Measurements from ENCODE around the gene RNF151. TPM values are rescaled to one million over a fixed set of nuclear protein-coding genes. Genes with fewer than 3 reads are reported as not detected.
A peak's percentile ranks its signal among the peaks of the same experiment; 100 is the strongest.

RNF151 gene
- polyA plus RNA-seq, 4 donors: not detected

DNA sequence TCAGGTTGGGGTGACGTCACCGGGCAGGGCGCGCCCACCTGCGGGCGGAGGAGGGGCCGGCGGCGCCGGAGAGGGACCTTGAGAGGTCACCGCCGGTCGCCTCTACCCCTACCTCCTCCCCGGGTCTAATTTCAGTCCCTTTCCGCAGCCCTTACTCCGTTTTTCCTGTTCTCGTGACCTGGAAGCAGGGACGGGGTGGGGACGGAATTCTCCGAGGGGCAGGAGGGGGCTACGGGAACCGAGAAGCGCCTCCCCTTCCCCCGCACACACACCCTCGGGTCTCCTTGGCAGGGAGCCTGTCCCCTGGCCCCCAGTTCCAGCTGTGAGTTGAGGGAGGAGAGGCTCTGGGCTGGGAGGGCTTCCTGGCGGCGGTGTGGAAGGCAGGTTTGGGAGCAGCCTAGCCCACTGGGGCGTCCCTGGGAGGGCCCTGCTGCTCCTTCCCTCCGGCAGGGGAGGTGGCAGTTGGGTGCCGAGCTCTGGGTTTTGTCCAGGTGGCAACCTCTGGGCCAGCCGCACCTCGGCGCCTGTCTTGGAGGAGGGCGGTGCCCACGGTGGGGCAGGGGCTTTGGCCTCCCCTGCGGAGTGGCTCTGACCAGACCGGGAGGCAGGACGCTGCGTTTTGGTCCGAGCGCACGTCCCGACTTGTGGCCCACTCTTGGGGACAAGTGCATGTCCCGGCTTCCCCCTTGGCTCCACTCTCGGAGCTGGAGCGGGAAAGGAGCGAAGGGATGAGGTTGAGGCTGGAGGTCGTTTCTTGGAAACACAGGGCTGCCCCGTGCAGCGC, 23.9 kb downstream of the RNF151 start:
- DNase-seq (ENCODE audit: low read depth in 4 of 4, low spot score in 3 of 4): no peak

DNA sequence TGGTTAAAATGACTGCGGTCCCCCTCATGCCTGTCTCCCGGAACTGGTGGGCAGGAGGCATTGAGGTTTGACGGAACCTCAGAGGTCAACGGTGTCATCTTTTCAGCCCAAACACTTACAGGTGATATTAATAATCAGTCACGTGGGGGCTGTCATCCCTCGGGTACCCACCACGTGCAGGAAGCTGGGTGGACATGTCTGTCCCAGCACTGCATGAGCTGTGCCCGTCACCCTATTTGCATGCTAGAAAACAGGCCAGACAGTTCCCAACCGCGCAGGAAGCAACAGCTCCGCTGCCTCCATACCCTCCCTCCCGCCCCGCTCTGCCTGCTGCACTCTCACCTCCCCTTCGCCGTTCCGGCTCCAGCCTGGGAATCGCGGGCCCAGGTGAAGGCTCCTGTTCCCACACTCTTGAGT, 24.5 kb downstream of the RNF151 start:
- no peak for DNase-seq (ENCODE audit: low read depth in 4 of 4, low spot score in 3 of 4)

GRCh38 chr16:1991588-1991947, 24.9 kb downstream of the RNF151 start:
- no peak for DNase-seq (ENCODE audit: low read depth in 4 of 4, low spot score in 3 of 4)

DNA sequence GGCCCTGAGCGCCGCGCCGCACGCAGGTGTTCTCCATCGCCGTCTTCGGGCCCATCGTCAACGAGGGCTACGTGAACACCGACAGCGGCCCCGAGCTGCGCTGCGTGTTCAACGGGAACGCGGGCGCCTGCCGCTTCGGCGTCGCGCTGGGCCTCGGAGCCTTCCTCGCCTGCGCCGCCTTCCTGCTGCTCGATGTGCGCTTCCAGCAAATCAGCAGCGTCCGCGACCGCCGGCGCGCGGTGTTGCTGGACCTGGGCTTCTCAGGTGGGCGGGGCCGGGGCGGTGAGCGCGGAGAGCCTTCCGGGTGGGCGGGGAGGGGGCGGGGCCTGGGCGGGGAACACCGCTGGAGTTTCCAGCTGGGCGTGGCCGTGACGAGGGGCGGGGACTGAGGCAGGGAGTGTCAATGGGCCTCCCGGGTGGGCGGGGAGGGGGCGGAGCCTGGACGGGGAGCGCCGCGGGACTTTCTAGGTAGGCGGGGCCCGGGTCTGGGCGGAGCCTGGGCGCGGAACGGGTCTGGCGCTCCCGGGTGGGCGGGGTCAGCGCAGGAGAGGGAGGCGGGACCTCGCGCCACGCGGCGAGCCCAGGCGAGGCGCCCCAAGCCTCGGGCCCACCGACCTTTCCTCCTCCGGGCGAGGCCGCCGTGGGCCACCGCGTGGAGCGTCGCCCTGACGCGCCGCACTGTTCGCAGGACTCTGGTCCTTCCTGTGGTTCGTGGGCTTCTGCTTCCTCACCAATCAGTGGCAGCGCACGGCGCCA, 25.5 kb downstream of the RNF151 start:
- peak in 3 of 4 donors; percentile 74 to 83 (median 74) for DNase-seq (ENCODE audit: low read depth in 4 of 4, low spot score in 3 of 4)

- no peak for DNase-seq (ENCODE audit: low read depth in 4 of 4, low spot score in 3 of 4)
Measured at GRCh38 chr16:1992704-1993317, 26.2 kb downstream of the RNF151 start.

- no peak for DNase-seq (ENCODE audit: low read depth in 4 of 4, low spot score in 3 of 4)
Measured at GRCh38 chr16:1993731-1994131, 27.1 kb downstream of the RNF151 start.

DNA sequence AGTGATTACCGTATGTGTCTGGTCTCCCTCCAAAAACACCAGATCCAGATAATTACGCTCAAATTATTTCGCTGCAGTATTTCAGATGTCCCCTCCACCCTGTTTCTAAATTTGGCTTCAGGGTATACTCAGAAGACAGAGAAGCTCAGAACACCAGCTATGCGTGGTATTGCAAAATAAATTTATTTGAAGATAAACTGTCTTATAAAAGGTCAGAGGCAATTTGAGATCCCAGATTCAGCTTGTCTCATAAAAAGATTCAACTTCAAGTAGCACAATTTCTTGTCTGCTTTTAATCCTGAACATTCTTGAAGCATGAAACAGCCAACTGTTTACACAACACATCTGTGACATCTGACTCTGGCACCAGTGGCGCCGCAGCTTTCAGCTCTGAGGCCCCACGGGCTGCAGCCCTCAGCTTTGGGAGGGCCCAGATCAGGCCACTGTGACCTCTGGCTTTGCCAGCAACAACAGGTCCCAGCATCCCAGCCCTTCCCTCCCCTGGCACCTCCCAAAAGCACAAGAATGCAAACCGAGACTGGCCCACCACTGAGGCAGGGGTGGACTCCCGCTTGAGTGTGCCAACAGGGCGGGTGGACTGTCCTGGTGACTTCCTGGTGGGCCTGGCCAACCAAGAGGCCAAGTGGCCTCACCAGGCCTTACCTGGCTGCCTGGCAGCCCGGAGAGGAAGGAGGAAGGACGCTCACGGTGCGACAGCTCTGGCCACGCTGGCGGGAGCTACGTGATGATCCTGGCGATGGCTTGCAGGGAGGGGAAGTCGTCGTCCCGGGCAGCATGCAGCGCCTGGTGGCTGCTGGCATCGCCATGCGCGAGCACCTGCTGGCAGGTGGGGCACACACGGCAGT, 31.1 kb downstream of the RNF151 start:
- DNase-seq (ENCODE audit: low read depth in 4 of 4, low spot score in 3 of 4): no peak

DNA sequence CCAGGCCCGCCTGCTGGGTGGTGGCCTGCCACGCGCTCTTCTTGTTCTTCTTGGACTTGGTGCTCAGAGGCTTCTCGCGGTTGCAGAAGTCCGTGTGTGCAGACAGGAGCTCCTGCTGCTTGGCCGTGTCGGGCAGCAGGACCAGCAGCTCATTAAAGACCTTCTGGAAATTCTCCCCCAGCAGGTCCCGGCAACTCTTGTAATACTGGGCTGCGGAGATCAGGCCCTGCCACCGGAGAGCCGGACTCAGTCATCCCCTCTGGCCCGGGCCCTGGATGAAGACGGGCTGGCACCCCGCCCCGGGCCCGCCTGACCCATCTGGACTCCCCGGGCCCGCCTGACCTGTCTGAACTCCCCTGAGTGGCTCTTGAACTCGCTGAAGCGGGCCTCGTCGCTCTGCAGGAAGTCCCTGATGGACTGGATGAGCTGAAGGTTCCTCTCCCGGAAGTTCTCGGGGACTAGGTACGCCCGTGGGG, 31.7 kb downstream of the RNF151 start:
- no peak for DNase-seq (ENCODE audit: low read depth in 4 of 4, low spot score in 3 of 4)

GRCh38 chr16:1998852-1999801, 32.5 kb downstream of the RNF151 start:
- DNase-seq (ENCODE audit: low read depth in 4 of 4, low spot score in 3 of 4): no peak

GRCh38 chr16:1999866-2000514, 33.3 kb downstream of the RNF151 start:
- DNase-seq (ENCODE audit: low read depth in 4 of 4, low spot score in 3 of 4): no peak

GRCh38 chr16:2001035-2001434, 34.4 kb downstream of the RNF151 start:
- DNase-seq (ENCODE audit: low read depth in 4 of 4, low spot score in 3 of 4): no peak

DNA sequence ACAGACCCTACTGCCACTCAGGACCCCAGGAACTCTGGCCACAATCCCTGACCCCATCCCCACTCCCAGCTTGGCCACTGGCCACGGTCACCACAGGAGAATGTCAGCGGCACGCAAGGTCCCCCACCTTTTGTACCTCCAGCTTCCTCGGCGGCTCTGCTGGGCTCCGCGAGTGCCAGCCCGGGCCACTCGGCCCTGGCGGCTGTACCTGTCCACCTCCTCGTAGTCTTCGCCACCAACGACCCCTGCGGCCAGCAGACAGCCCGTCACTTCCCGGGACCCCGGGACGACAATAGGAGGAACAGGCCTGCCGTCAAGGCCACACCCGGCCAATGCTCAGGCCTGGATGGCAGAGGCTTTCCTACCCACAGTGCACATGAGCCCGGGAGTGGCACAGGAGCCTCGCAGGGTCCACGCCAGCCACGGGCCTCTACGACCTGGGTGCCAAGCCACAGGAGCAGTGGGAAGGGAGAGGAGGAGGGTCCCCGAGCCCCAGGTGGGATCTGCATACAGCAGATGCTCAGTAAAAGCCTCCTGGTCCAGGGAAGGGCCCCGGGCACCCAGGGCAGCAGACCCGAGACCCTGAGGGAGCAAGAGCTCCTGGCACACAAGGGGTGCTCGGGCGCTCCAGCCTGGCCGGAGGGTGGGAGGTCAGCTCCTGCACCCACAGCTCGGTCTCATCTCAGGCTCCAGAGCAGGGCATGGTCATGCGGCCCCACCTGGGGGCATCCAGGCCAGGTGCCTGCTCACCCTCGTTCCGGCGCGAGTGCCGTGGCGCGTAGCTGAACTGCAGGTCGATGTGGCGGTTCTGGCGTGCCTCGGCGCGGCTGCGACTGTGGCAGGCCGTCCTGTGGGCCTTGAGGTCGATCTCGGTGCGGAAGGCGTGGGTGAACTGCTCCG, 35.0 kb downstream of the RNF151 start:
- DNase-seq (ENCODE audit: low read depth in 4 of 4, low spot score in 3 of 4): no peak

DNA sequence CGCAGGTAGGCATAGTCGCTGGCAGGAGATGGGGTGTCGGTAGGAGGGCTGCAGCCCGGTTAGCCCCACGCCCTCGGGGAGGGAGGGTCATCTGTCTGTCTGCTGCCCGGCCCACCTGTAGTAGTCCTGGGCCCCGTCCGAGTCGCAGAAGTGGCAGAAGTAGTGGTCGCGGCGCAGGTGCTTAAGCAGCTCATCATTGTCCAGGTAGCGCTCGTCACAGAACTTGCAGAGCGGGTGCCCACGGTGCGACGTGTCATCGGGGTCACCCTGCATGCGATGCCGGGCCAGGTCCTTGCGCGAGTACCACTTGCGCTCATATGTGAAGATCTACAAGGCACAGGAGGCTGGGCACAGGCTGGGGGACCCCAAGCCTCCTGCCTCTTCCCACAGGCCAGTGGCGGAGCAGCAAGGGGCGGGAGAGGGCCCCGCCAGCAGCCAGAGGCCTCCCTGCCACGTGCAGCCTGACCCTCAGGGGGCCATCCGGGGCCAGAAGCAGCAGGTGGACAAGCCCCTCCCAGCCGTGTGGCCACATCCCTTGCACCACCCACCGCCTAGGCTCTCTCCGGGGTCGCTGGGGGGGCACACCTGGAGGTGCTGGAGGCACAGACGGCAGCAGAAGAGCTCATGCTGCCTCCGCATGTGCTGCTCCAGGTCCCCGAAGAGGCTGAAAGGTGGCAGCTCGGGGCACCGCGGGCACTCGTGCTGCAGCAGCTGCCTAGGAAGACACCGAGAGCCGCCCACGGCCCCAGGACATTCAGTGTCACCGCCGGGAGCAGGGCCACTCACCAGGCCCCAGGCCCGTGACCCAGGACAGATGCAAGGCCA, 36.0 kb downstream of the RNF151 start:
- no peak for DNase-seq (ENCODE audit: low read depth in 4 of 4, low spot score in 3 of 4)

- no peak for DNase-seq (ENCODE audit: low read depth in 4 of 4, low spot score in 3 of 4)
Measured at GRCh38 chr16:2003231-2003826, 36.7 kb downstream of the RNF151 start.

DNA sequence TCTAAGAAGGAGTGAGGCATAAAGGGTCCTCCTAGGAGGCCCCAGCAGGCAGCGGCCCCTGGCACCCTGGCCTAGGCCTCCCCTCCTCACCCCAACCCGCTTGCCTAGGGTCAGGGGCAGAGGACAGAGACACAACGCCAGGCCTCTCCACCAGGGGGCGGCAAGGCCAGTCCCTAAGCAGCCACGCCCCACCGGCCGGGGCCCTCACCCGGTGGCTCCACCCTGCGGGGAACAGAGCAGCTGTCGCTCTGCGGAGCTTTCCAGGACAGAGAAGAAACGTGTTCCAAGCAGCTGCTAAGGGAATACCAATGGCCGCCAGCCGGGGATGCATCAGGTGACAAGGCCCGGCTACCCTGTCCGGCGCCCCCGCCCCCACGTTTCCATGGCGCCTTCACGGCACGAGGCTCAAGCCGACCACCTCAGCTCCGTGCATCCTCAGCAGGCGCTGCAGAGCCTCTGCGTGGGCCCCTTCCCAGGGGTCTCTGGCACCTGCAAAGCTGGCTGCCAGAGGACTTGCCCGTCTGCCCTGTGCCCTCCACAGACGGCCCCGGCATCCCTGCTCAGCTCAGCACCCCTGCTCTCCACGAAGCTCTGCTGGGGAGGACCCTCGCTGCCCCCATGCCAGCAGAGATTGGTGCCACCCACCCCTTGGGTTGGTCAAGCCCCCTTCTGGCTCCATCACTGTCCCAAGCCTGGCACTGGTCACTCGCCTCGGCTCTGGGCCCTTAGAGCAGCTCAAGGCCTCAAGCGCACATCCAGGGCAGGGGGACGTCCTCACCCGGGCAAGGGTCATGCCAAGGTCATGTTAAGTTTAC, 37.4 kb downstream of the RNF151 start:
- peak in 1 of 4 donors; percentile 70 for DNase-seq (ENCODE audit: low read depth in 4 of 4, low spot score in 3 of 4)

All from left renal pelvis (tissue), 4 donors.